ENCODE measurements around the gene MRPL24.
A peak's percentile ranks its signal among the peaks of the same experiment; 100 is the strongest.
"Not testable (repeated sequence)": the region's sequence is repeated elsewhere in the genome, so short reads cannot be mapped to it uniquely, and the experiment has no call there.

MRPL24 gene

GRCh38 chr1:156757572-156758253, 16.8 kb upstream of the MRPL24 start:
- not testable (repeated sequence) for DNase-seq

DNA sequence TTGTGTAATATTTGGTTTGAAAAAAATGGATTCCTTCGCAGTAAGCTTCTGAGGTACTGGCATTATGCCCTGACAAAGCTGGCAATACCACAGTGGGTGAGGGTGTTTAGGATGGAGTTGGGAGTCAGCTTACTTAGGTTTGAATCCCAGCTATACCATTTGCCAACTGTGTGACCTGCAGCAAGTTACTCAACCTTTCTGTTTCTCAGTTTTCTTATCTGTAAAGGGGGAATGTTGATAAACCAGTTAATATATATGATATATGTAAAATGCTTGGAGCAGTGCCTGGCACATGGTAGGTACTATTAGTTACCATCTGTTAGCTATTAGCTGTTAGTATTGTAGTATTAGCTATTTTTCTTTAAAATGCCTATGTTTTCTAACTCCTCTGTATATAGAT, 15.5 kb upstream of the MRPL24 start:
- DNase-seq = no peak

- no peak for DNase-seq
Observed at GRCh38 chr1:156755527-156755950, 14.7 kb upstream of the MRPL24 start.

DNA sequence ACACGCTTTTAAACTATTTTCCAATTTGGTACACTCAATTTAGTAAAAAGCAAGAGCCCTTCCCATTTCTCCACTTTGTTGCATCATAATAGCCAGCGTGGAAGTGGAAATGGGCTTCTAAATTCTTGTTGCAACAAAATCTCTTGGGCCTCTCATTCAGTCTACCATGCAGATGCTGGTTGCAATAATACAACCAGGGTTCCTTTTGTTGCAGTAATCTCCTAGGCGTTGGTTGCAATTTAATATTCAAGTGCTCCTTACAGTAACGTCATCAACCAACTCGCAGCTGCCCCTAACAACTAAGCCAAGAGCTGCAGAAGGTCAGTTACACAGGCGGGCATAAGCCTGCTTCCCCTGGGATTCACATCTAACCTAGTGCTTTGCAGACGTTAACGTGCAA, 13.3 kb upstream of the MRPL24 start:
- DNase-seq = no peak

- DNase-seq = no peak
Observed at GRCh38 chr1:156752843-156753482, 12.1 kb upstream of the MRPL24 start.

DNA sequence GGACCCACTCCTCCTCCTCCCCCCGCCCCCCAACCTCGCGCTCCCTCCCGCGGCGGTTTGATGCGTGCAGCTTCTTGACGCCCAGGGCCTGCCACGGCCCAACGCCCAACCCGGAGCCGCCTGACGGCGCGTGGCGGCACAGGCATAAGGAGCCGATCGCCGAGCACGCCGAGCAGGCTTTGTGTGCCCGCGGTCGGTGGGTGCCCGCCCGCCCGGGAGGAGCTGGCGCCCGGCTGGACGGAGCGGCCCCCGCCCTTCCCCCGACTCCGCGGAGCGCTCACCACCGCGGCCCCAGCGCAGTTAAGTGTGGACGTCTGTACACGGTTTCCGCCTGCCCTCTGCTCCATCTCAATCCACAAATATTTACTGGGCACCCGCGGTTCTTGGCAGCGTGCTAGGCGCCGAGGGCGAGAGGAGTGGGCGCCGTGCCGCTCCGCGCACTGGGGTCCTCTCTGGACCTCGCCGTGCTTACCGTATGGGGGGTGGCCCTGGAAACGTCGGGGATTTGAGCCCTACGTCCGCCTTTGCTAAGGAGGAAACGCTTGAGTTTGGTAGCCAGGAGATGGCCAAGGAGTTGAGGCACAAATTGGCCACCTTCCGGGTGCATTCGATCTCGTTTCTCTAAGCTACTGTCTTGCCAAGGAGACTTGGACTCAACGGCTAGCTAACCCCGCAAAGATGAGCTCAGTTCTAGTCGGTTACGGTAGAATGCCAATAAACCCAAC, 11.0 kb upstream of the MRPL24 start:
- DNase-seq = peak; percentile 96

DNA sequence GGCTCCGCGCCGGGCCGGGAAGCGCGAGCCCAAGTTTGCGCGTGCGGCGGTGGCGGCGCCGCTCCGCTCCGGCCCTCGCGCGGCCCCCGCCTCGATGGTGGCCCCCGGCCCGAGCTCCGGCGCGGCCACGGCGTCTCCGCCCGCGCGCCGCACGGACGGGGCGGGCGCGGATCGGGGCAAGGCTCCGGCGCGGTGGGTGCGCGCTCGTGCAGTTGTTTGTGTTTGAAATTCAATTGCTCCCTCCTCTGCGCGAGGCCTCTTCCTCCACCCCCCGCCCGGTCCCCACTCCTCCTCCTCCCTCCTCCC, 10.5 kb upstream of the MRPL24 start, which contains the start of gene HDGF:
Gene HDGF (minus strand): TSS at position 225 of the 306 bp plus-strand sequence. CDS start 246 bp downstream, outside the sequence.
- no peak for DNase-seq

- DNase-seq = peak; percentile 36
Observed at GRCh38 chr1:156750711-156751450, 10.0 kb upstream of the MRPL24 start.

DNA sequence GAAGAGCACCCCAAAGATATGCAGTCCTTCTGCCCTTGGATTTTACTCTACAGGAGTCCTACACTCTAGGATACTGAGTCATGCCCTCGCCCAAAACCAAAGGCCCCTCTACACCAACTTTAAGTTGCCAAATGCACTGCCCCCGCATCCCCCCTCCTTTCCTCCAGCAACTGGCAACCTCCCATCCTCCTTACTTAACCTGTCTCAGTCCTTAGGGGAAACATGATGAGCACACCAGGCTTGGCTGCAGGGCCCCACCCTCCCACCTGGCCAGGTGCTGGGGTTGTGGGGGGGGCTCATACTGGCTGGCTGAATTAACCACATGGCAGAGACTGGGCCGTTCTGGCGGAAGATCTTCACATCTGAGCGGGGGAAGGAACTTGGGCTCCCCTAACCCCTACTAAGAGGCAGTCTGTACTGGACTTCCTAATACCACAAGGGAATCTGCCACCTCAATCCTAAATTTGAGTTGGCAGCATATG, 9.3 kb upstream of the MRPL24 start:
- peak; percentile 86 for DNase-seq

DNA sequence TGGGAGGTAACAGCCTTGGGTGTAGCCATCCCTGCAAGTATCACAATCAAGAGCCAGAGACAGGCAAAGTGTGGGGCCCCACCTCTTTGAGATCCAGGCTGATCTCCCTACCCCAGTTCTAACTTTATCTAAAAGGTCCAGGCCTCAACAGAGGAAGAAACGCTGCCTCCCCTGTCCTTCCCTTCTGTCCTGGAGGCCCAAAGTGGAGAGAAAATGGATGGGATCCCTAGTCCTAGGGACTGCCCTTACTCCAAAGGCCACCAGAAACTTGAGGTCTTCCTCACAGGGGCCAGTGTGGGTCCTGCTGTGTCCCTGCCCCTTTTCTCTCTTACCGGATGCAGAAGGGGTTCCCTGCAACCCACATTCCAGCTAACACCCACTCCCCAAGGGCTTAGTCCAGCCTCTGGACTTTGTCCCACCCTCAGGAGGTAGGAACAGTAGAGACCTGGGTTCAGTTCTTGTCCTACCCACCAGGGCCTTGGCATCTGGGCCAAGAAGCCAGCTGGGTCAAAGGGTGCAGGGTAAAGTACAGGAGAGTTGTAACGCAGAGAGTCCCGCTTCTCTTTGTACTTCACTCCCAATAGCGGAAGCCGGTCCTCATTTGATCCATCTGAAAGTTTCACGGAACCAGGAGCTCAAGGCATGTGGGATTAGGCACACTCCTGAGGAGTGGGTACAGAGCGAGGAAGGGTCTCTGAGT, 8.7 kb upstream of the MRPL24 start:
- no peak for DNase-seq

GRCh38 chr1:156748670-156749418, 8.0 kb upstream of the MRPL24 start:
- DNase-seq = no peak

- DNase-seq = no peak
Observed at GRCh38 chr1:156747742-156748669, 7.1 kb upstream of the MRPL24 start.

GRCh38 chr1:156746728-156747631, 6.1 kb upstream of the MRPL24 start:
- DNase-seq = no peak

GRCh38 chr1:156746406-156746727, 5.5 kb upstream of the MRPL24 start:
- DNase-seq = no peak

DNA sequence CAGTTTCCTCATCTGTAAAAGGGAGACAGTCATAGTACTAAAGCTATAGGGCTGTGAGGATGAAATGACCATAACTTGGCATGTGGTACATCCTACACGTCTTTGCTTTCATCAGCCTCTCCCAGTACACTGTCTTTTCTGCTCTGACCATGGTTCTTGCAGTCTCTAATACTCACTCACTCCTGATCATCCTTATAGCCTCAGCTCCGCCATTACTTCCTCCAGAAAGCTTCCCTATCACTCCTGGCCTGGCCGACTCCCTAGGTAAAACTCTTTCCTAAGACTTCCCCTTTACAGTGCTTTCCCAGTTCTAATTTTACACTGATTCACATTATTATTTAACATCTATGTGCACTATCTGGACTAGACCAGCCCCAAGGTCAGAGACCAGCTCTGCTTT, 5.0 kb upstream of the MRPL24 start:
- no peak for DNase-seq

GRCh38 chr1:156744786-156745419, 4.0 kb upstream of the MRPL24 start:
- no peak for DNase-seq

GRCh38 chr1:156744344-156744743, 3.5 kb upstream of the MRPL24 start:
- no peak for DNase-seq

DNA sequence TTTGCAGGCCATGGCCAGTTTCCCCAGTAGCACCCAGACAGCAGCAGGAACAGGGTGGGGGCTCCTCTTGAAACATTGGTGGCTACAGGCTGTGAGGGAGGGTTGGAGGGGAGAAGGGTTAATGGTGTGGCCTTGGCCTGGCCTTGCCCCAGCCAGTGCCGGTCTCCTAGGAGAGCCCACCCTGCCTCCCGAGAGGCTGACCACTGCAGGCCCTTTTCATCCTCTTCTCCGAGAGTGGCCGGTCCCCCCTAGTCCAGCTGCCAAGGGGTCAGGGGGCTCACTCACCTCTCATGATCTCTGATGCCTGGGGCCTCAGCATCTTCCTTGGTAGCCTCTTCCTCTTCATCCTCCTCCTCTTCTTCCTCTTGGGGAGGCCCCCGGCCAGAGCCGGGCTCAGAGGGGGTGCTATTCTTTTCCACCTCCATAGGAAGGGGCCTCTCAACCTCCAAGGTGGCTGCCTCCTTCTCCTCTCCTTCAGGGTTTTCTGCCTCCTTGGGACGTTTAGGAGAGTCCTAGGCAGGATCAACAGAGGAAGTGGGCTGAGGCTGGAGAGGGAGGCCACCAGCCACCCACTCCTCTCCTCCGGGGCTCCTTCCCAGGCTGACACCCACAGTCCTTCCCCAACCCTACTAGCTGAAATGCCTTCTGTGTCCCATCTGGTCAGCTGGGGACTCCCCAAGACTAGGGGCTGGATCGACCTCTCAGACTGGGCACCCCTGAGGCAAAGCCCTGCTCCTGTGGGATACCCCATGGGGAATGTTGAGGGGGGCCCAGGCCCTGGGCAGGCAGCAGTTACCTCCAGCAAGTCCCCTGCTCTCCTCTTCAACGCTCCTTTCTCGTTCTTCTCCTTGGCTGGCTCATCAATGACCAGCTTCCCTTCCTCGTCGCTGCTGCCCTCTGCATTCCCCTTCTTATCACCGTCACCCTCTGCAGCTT, 2.7 kb upstream of the MRPL24 start:
- DNase-seq = no peak
